Measurements from ENCODE around the gene CTNNB1.

The CTNNB1 gene

GRCh38 chr3:41193794-41194539, 5.3 kb upstream of the CTNNB1 start:
- DNase-seq, result no peak

- no peak for DNase-seq
These were observed 4.6 kb upstream of the CTNNB1 start for GRCh38 chr3:41194701-41195100.

GRCh38 chr3:41195946-41196345, 3.4 kb upstream of the CTNNB1 start:
- DNase-seq, result no peak

- no peak for DNase-seq
These were observed 2.5 kb upstream of the CTNNB1 start for GRCh38 chr3:41196499-41197410.

- DNase-seq, result no peak
These were observed 1.3 kb upstream of the CTNNB1 start for GRCh38 chr3:41198046-41198445.

GRCh38 chr3:41198526-41198925, 779 bp upstream of the CTNNB1 start:
- peak; percentile 36 for DNase-seq

- DNase-seq, result peak; percentile 39
These were observed 762 bp downstream of the CTNNB1 start for GRCh38 chr3:41199866-41200668.

GRCh38 chr3:41200669-41201021, 1.3 kb downstream of the CTNNB1 start:
- DNase-seq, result no peak

- no peak for DNase-seq
These were observed 2.9 kb downstream of the CTNNB1 start for GRCh38 chr3:41202075-41202833.

- peak; percentile 1 for DNase-seq
These were observed 3.6 kb downstream of the CTNNB1 start for GRCh38 chr3:41202834-41203345.

- no peak for DNase-seq
These were observed 5.1 kb downstream of the CTNNB1 start for GRCh38 chr3:41204369-41204768.

- no peak for DNase-seq
These were observed 6.3 kb downstream of the CTNNB1 start for GRCh38 chr3:41205591-41205990.

- DNase-seq, result no peak
These were observed 8.1 kb downstream of the CTNNB1 start for GRCh38 chr3:41207355-41207754.

GRCh38 chr3:41208507-41209220, 9.4 kb downstream of the CTNNB1 start:
- DNase-seq, result no peak

GRCh38 chr3:41209646-41210045, 10.3 kb downstream of the CTNNB1 start:
- no peak for DNase-seq

GRCh38 chr3:41210966-41211365, 11.7 kb downstream of the CTNNB1 start:
- DNase-seq, result no peak

GRCh38 chr3:41212088-41212487, 12.8 kb downstream of the CTNNB1 start:
- DNase-seq, result no peak

- no peak for DNase-seq
These were observed 14.3 kb downstream of the CTNNB1 start for GRCh38 chr3:41213588-41213987.

- DNase-seq, result no peak
These were observed 17.1 kb downstream of the CTNNB1 start for GRCh38 chr3:41216422-41216821.

- DNase-seq, result no peak
These were observed 17.7 kb downstream of the CTNNB1 start for GRCh38 chr3:41216993-41217392.

- DNase-seq, result no peak
These were observed 20.1 kb downstream of the CTNNB1 start for GRCh38 chr3:41219424-41219823.

Data from NCI-H146 (cell line).